Measurements from ENCODE around the gene CDKAL1.

The CDKAL1 gene

GRCh38 chr6:20870021-20870420, 335.8 kb downstream of the CDKAL1 start:
- H2AFZ ChIP-seq (ENCODE audit: low read length) = no peak overlapping the region
- no peak overlapping the region for H3K4me2 ChIP-seq (ENCODE audit: low read depth, low read length)
- H3K4me3 ChIP-seq (ENCODE audit: low read length) = no peak overlapping the region
- no peaks in the 10 kb centered on the region for H3K9me2 ChIP-seq (replicated peaks; ENCODE audit: insufficient read depth, low read length)
- TF ChIP-seq EZH2 (optimal IDR thresholded peaks at IDR 0.05; ENCODE audit: low read depth, low read length) (no peak), CTCF (IDR thresholded peaks at IDR 0.05; ENCODE audit: low read length) (no peak), EZH2phosphoT487 (IDR thresholded peaks at IDR 0.05; ENCODE audit: low read length) (no peak)
- no peaks in the 10 kb centered on the region for H4K20me1 ChIP-seq (ENCODE audit: insufficient read depth, low read length)
- no peaks in the 10 kb centered on the region for H3K36me3 ChIP-seq (replicated peaks; ENCODE audit: insufficient read depth, low read length)
- no peak overlapping the region for H3K27ac ChIP-seq (ENCODE audit: low read length)
- H3K4me1 ChIP-seq (ENCODE audit: low read length) = no peaks in the 10 kb centered on the region
- no peaks in the 10 kb centered on the region for H3F3A ChIP-seq (ENCODE audit: insufficient read depth, low read length)
- no peaks in the 10 kb centered on the region for H3K27me3 ChIP-seq (replicated peaks; ENCODE audit: insufficient read depth, low read length)
- H3K9ac ChIP-seq (ENCODE audit: low read length) = no peak overlapping the region
- H3K9me3 ChIP-seq (replicated peaks; ENCODE audit: insufficient read depth, low read length) = no peaks in the 10 kb centered on the region
- no peak for DNase-seq
- no peaks in the 10 kb centered on the region for H3K79me2 ChIP-seq (ENCODE audit: low read length)

DNA sequence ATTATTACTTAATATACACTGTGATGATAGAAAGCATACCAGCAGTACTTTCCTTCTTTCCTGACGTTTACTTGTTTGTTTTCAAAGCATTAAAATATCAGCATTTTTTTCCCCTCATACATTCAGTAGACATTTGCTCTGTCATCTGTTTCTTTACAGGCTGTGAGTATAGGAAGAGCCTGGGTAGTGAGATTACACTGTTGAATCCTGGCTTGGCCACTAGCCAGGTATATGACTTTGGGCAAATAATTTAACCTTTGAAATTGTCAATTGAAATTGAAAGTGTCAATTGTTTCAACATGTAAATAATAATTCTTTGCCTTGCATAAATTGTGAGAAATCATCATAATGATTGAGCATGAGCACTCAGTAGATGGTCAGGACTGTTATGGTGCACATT, 336.2 kb downstream of the CDKAL1 start:
- H4K20me1 ChIP-seq (ENCODE audit: insufficient read depth, low read length) = no peaks in the 10 kb centered on the region
- no peak overlapping the region for H2AFZ ChIP-seq (ENCODE audit: low read length)
- H3K9me2 ChIP-seq (replicated peaks; ENCODE audit: insufficient read depth, low read length) = no peaks in the 10 kb centered on the region
- no peaks in the 10 kb centered on the region for H3F3A ChIP-seq (ENCODE audit: insufficient read depth, low read length)
- H3K36me3 ChIP-seq (replicated peaks; ENCODE audit: insufficient read depth, low read length) = no peaks in the 10 kb centered on the region
- H3K4me2 ChIP-seq (ENCODE audit: low read depth, low read length) = no peak overlapping the region
- DNase-seq = no peak
- H3K4me1 ChIP-seq (ENCODE audit: low read length) = no peaks in the 10 kb centered on the region
- no peak overlapping the region for H3K4me3 ChIP-seq (ENCODE audit: low read length)
- H3K27me3 ChIP-seq (replicated peaks; ENCODE audit: insufficient read depth, low read length) = no peaks in the 10 kb centered on the region
- H3K79me2 ChIP-seq (ENCODE audit: low read length) = no peaks in the 10 kb centered on the region
- no peak overlapping the region for H3K9ac ChIP-seq (ENCODE audit: low read length)
- H3K27ac ChIP-seq (ENCODE audit: low read length) = no peak overlapping the region
- H3K9me3 ChIP-seq (replicated peaks; ENCODE audit: insufficient read depth, low read length) = no peaks in the 10 kb centered on the region
- TF ChIP-seq EZH2phosphoT487 (IDR thresholded peaks at IDR 0.05; ENCODE audit: low read length) (no peak), EZH2 (optimal IDR thresholded peaks at IDR 0.05; ENCODE audit: low read depth, low read length) (no peak), CTCF (IDR thresholded peaks at IDR 0.05; ENCODE audit: low read length) (no peak)

DNA sequence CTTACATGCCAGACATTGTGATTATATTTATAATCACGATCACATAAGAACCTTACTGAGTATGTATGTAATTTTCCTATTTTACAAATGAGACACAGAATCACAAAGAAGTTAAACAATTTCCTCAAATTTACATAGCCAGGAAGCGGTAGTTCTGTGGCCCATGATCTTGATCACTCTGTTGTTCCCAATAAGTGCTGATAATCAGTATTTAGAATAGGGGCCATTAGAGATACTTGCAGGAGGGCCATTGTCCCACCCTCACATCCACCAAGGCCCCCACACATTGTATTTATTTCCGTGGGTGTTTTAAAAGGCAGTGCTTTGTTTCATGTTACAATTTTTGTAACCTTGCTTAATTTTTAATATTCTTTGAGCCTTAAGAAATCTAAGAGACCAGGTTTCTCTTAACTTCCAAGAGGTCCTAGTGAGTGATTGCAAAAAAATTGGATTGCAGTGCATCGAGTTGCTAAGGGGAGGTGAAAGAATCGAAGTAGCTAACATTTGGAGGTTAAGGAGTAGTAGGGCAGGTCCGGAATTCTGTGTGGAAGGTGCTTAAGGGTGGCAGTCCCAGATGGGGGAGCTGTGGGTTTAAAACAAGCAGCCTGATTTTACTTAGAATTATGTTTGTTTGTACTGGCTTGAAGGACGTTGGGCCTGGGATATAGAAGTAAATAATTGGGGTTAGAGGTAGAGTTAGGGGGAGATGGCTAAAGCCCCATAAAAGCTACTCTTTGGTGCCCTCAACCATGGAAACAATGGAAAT, 339.4 kb downstream of the CDKAL1 start:
- Histone ChIP-seq H3K9ac (ENCODE audit: low read length) (no peak overlapping the region), H3F3A (ENCODE audit: insufficient read depth, low read length) (no peaks in the 10 kb centered on the region), H3K9me3 (replicated peaks; ENCODE audit: insufficient read depth, low read length) (no peaks in the 10 kb centered on the region), H2AFZ (ENCODE audit: low read length) (no peak overlapping the region), H3K9me2 (replicated peaks; ENCODE audit: insufficient read depth, low read length) (no peaks in the 10 kb centered on the region), H3K79me2 (ENCODE audit: low read length) (no peaks in the 10 kb centered on the region), H3K36me3 (replicated peaks; ENCODE audit: insufficient read depth, low read length) (no peaks in the 10 kb centered on the region), H4K20me1 (ENCODE audit: insufficient read depth, low read length) (no peaks in the 10 kb centered on the region), H3K4me2 (ENCODE audit: low read depth, low read length) (no peak overlapping the region), H3K4me3 (ENCODE audit: low read length) (no peak overlapping the region), H3K27me3 (replicated peaks; ENCODE audit: insufficient read depth, low read length) (no peaks in the 10 kb centered on the region), H3K4me1 (ENCODE audit: low read length) (no peaks in the 10 kb centered on the region), H3K27ac (ENCODE audit: low read length) (no peak overlapping the region)
- DNase-seq = no peak
- TF ChIP-seq EZH2phosphoT487 (IDR thresholded peaks at IDR 0.05; ENCODE audit: low read length) = no peak
- no peak for TF ChIP-seq EZH2 (optimal IDR thresholded peaks at IDR 0.05; ENCODE audit: low read depth, low read length)
- TF ChIP-seq CTCF (IDR thresholded peaks at IDR 0.05; ENCODE audit: low read length) = no peak
